ENCODE measurements around the gene LYPLA2.
"Not testable (repeated sequence)": the region's sequence is repeated elsewhere in the genome, so short reads cannot be mapped to it uniquely, and the experiment has no call there.

LYPLA2 gene

DNA sequence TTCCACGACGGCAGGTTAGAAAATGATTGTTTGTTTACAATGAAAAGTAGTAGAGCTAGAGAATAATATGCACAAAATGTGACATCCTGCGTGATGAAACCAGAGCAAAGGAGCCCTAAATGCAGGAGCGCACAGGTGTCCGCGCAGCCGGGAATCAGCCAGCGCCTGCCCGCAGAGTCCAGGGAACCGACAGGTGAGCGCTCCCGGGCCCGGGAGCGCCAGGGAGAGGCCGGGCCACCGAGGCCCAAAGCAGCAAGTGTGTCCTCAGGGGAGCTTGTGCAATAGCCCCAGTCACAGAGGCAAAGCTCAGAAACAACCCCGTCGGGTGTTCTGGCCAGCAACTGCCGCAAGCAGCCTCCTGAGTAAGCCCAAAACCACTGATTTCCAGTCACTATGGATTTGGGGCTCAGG lies 10.4 kb downstream of the LYPLA2 start:
- no peak for DNase-seq (ENCODE audit: low spot score)

DNA sequence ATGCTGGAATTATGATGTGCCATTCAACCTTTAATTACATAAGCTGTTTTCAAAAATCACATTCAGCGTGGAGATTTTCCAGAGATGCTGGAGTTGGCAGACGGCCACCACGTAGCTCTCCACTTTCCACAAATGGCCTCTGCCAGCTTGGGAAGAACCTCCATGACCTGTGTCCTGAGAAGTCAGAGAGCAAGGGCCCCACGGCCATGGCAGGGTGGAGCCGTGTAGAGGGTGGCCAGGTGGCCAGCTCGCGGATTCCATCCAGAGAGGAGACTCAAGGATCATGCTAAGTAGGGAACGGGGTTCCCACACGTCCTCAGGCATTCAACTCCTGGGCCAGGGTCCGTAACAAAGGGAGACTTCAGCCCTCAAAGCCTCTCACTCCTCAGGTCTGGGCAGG lies 10.9 kb downstream of the LYPLA2 start:
- DNase-seq (ENCODE audit: low spot score), result no peak

DNA sequence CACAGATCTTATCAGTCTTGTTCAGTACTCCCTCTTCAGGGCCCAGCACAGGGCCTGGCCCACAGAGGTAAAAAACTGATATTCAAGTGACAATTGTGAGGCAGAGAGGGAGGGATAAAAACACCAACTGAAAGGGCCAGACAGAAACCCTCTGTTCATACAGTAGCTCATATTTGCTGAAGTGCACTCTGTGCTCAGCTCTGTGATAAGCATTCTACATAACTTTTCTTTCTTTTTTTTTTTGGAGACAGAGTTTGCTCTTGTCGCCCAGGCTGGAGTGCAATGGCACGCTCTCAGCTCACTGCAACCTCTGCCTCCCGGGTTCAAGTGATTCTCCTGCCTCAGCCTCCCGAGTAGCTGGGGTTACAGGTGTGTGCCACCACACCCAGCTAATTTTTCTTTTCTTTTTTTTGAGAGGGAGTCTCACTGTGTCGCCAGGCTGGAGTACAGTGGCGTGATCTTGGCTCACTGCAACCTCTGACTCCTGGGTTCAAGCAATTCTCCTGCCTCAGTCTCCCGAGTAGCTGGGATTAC lies 11.9 kb downstream of the LYPLA2 start:
- DNase-seq (ENCODE audit: low spot score), result not testable (repeated sequence)

GRCh38 chr1:23803674-23804073 lies 12.7 kb downstream of the LYPLA2 start:
- no peak for DNase-seq (ENCODE audit: low spot score)

GRCh38 chr1:23804183-23804835 lies 13.4 kb downstream of the LYPLA2 start:
- DNase-seq (ENCODE audit: low spot score), result no peak

- DNase-seq (ENCODE audit: low spot score), result no peak
Observed at GRCh38 chr1:23805025-23805424, 14.1 kb downstream of the LYPLA2 start.

DNA sequence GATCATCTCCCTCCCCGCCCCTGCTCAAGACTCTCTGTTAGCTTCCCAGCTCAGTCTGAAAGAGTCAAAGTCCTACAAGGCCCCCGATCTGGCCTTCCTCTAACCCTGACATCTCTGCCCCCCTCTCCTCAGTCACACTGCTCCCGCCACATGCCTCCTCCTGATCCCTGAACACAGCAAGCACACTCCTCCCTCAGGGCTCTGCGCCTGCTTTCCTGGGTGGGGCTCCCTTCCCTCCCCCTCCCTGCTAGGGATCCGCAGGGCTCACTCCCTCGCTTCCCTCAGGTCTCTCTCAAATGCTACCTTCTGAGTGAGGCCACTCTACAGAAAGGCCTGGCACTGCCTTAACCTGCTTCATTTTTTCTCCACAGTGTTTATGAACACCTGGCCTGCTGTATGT lies 15.3 kb downstream of the LYPLA2 start:
- DNase-seq (ENCODE audit: low spot score), result no peak

DNA sequence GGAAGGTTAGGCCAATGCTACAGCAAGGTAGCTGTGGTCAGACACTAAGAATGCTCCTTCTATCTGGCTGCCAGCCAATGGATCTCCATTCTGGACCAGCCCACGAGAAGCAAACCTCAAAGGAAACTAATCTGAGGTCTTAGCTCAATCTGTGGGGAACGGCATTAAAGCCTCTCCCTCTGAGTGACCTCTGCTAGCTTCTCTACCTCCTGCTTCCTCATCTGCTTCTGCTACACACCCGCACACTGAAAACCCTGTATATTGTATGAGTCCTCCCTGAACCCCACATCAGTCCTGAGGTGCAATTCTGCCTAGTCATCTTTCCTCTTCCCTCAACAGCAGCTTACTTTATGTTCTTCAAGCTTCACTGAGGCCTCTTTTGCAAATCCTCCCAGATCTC lies 16.5 kb downstream of the LYPLA2 start:
- DNase-seq (ENCODE audit: low spot score), result no peak

GRCh38 chr1:23809751-23810171 lies 18.8 kb downstream of the LYPLA2 start:
- peak; percentile 85 for DNase-seq (ENCODE audit: low spot score)

GRCh38 chr1:23810818-23811540 lies 20.0 kb downstream of the LYPLA2 start:
- DNase-seq (ENCODE audit: low spot score), result peak; percentile 56

DNA sequence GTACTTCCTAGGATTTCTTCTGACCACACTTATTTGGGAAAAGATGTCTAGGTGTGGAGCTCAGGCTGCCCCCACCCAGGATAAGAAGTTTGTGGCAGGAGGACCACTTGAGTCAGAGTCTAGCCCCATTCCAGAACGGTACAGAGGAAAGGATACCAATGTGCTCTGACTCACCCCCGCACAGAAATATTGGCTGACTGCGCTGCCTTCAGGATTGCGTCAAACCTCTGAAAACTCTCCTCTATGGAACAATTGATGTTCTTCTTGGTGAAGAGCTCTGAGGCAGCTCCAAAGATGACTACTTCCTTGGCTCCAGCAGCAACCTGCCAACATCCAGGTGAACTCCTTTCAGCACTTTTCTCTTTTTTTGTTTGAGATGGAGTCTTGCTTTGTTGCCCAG lies 23.1 kb downstream of the LYPLA2 start:
- no peak for DNase-seq (ENCODE audit: low spot score)

- no peak for DNase-seq (ENCODE audit: low spot score)
Observed at GRCh38 chr1:23816361-23816760, 25.4 kb downstream of the LYPLA2 start.

DNA sequence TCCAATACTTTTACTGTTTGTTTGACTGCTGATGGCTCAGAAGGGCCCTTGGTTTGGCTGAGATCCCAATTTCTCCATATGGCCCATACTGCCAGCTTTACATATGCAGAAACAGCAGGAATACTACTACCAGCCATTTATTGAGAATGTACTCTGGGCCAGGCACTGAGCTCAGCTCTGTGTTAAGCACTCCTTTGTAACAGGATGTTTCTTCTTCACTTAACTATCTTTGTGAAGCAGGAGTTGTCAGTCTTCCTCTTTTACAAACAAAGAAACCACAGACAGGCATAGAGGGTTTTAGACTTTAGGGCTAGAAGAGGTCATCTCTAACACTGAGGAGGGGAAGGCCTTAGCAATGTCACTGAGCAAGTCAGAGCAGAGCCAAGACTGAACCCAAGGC lies 26.0 kb downstream of the LYPLA2 start:
- no peak for DNase-seq (ENCODE audit: low spot score)

DNA sequence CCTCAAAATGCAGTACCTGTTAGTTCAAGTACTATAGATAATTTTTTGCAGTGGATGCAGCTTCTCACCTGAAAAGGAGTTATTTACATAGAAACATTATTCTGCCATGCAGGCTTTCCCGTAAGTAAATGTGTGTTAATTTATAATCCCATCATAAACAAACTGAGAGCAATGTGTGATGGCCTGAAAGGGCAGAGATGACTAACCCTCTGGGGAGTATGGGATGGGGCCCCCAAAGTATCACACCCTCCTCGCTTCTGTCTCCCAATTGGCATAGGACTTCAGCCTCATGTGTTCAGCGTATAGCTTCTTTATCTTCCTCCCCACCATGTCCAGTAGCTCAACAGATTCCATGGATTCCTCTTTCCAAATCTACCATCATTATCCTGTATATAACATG lies 26.7 kb downstream of the LYPLA2 start:
- no peak for DNase-seq (ENCODE audit: low spot score)

DNA sequence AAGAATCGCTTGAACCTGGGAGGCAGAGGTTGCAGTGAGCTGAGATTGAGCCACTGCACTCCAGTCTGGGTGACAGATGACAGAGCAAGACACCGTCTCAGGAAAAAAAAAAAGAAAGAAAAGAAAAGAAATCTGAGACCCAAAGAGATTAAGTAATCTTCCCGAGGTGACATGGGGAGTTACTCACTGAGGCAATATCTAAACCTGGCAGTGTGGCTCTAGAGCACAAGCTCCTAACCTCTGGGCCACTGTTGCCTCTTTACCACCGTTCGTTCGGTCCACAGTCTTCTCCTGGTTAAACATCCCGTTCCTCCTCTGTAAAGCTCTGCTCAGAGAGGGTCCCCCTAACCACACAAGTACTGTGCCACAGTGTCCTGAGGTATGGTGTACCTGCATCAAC lies 32.8 kb downstream of the LYPLA2 start:
- DNase-seq (ENCODE audit: low spot score), result no peak

DNA sequence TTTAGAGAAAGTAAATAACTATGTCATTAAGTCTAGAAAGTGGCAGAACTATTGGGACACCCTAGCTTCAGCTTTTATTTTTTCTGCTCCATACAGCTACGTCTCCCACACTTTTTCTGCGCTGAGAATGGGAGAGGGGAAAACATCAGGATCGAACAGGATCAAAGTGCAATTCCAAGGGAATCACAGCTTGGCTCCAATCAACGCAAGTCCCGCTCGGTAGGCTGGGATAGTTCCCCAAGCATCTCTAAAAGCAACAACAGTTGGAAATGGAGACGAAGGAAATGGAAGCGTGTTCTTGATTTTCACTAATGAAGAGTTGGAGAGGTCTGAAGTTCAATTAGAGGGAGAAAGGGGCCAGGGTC lies 33.7 kb downstream of the LYPLA2 start:
- DNase-seq (ENCODE audit: low spot score), result no peak

DNA sequence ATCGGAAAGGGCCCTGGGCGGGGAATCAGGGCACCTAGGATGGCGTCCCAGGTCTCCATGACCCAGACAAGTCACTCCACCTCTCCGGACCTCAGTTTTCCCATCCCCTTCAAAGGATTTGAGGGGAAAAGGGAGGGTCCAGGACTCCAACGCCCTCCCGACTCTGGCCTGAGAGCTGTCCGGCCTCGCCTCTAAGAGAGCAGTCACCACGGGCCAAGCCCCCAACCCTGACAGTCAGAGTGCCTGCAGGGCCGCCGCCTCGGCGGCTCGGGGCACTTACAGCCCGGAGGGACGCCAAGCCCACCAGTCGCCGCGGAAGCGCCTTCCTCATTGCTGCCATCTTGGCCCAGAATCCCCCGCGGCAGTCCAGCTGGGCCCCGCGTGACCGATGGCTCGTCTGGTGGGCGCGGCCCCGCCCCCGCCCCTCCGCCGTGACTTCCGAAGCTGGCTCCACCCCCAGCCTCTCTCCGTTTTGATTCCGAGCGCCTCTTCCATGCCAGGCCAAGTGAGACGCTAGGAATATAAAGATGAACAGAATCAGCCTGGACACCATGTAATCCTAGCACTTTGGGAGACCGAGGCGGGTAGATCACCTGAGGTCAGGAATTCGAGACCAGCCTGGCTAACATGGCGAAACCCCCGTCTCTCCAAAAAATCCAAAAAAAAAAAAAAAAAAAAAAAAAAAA lies 34.3 kb downstream of the LYPLA2 start, which contains the start of gene HMGCL:
HMGCL (minus strand) TSS at position 354 of the 686 bp plus-strand sequence; CDS start at position 340, 14 bp downstream.
- peak; percentile 86 for DNase-seq (ENCODE audit: low spot score)

DNA sequence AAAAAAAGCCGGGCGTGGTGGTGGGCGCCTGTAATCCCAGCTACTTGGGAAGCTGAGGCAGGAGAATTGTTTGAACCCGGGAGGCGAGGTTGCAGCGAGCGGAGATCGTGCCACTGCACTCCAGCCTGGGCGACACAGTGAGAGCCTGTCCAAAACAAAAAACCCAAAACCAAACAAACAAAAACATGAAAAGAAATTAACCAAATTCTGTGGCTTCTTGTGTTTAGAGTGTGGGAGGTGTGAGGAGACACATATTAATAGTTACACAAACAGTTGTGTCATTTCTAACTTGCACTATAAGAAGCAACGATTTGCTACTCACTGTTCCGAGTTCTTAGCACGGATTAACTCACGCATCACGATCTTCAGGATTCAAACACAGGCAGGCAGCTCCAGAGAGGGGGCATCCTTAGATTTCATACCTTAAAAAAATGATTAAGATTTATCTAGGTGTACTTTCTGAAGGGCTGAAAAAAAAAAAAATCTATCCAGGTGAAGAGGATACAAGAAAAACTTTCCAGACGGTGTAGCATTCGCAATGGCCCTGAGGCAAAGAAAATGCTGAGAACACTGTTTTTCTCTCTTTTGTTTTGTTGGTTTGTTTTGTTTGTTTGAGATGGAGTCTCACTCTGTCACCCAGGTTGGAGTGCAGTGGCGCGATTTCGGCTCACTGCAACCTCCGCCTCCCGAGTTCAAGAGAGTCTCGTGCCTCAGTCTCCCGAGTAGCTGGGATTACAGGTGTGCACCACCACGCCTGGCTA lies 35.0 kb downstream of the LYPLA2 start:
- no peak for DNase-seq (ENCODE audit: low spot score)

DNA sequence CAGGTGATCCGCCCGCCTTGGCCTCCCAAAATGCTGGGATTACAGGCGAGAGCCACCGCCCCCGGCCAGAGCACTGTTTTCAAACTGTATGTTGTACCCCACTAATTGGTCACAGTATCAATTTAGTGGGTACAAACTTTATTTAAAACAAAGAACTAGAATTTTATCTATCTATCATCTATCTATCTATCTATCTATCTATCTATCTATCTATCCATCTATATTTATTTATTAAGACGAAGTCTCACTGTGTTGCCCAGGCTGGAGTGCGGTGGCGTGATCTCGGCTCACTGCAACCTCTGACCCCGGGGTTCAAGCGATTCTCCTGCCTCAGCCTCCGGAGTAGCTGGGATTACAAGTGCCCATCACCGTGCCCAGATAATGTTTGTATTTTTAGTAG lies 35.6 kb downstream of the LYPLA2 start:
- not testable (repeated sequence) for DNase-seq (ENCODE audit: low spot score)

GRCh38 chr1:23827717-23828116 lies 36.8 kb downstream of the LYPLA2 start:
- DNase-seq (ENCODE audit: low spot score), result no peak

DNA sequence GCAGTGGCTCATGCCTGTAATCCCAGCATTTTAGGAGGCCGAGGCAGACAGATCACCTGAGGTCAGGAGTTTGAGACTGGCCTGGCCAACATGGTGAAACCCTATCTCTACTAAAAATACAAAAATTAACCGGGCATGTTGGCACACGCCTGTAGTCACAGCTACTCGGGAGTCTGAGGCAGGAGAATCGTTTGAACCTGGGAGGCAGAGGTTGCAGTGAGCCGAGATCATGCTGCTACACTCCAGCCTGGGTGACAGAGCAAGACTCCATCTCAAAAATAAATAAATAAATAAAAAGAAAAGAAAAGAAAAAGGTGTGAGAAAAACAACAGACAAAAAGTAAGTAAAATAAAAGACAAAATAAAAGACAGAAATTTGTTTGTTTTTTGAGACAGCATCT lies 43.2 kb downstream of the LYPLA2 start:
- not testable (repeated sequence) for DNase-seq (ENCODE audit: low spot score)

GRCh38 chr1:23836037-23836436 lies 45.1 kb downstream of the LYPLA2 start:
- DNase-seq (ENCODE audit: low spot score), result no peak

All from CD4-positive, alpha-beta T cell treated with Interleukin-15 for 4 hours (primary cell).